Esophagus squamous epithelium (tissue), 5 donors: ENCODE results near the gene ZNHIT1. TPM values are rescaled to one million over a fixed set of nuclear protein-coding genes. Genes with fewer than 3 reads are reported as not detected.

ENCODE experiments used
- DNase-seq: peaks from one replicate; lab custom pipeline; 2025; lab: John Stamatoyannopoulos, UW
- H3K27ac ChIP-seq, 4 donors: fragments of 200-600 bp; sonication (generic); one replicate each; pipeline ENCODE4 v1.5.1; 2016 to 2019; ENCODE audit warnings: mild to moderate bottlenecking in 1 of 4
- H3K27me3 ChIP-seq, 4 donors: fragments of 200-600 bp; sonication (generic); 1 replicate in 3 of 4; 2 replicates in 1 of 4; pipeline versions ENCODE4 v1.5.1 to v1.6.0; 2017 to 2021; ENCODE audit warnings: antibody characterized with exemption in 1 of 4
- H3K36me3 ChIP-seq, 3 donors: fragments of 200-600 bp; sonication (generic); one replicate each; pipeline ENCODE4 v1.5.1; 2016 to 2019
- H3K4me1 ChIP-seq, 3 donors: fragments of 200-600 bp; sonication (generic); one replicate each; pipeline ENCODE4 v1.5.1; 2017 to 2019
- H3K4me3 ChIP-seq, 4 donors: fragments of 200-600 bp; sonication (generic); 1 replicate in 3 of 4; 2 replicates in 1 of 4; pipeline ENCODE4 v1.5.1; 2016 to 2019; ENCODE audit warnings: mild to moderate bottlenecking in 2 of 4, moderate library complexity in 1 of 4
- H3K9me3 ChIP-seq, 3 donors: fragments of 200-600 bp; sonication (generic); one replicate each; pipeline ENCODE4 v1.5.1; 2016 to 2019
- POLR2A ChIP-seq, 4 donors: fragments of 450-650 bp; IDR thresholded peaks; one replicate each; pipeline ENCODE4 v1.6.1; 2017; ENCODE audit warnings: antibody characterized with exemption in 4 of 4, mild to moderate bottlenecking in 4 of 4, moderate library complexity in 3 of 4
- WGBS, 2 donors: methylation state at CpG; one replicate each; pipeline ENCODE4 v1.1.5; 2018; 5-methylcytosine and 5-hydroxymethylcytosine counted together
- intact Hi-C: fragments of 100-400 bp; cut with DNase I; formaldehyde crosslinking; loops from one replicate; pipeline ENCODE4 v1.15.0; 2022
- total RNA-seq, 4 donors: library from RNA; depleted of rRNA; stranded (reverse); fragments of >200 nt; gene quantifications; one replicate each; pipeline ENCODE4 v1.1.0, GENCODE V29; 2016
- TF ChIP-seq, protein P1 (sequence below), 6 experiments: fragments of 450-650 bp in 4 of 6; fragments of 200-600 bp in 2 of 6; sonication (generic) in 2 of 6; IDR thresholded peaks; one replicate each; pipeline ENCODE4 v1.5.1; 2016 to 2019; ENCODE audit warnings: antibody characterized with exemption in 6 of 6, mild to moderate bottlenecking in 4 of 6, moderate library complexity in 4 of 6
- donor health status: DM: yes; HTN: yes; CAD: no.

The ZNHIT1 gene
- total RNA-seq, 4 donors from 2014 or later, result 51.3 to 87.9 (median 64.4) TPM

DNA sequence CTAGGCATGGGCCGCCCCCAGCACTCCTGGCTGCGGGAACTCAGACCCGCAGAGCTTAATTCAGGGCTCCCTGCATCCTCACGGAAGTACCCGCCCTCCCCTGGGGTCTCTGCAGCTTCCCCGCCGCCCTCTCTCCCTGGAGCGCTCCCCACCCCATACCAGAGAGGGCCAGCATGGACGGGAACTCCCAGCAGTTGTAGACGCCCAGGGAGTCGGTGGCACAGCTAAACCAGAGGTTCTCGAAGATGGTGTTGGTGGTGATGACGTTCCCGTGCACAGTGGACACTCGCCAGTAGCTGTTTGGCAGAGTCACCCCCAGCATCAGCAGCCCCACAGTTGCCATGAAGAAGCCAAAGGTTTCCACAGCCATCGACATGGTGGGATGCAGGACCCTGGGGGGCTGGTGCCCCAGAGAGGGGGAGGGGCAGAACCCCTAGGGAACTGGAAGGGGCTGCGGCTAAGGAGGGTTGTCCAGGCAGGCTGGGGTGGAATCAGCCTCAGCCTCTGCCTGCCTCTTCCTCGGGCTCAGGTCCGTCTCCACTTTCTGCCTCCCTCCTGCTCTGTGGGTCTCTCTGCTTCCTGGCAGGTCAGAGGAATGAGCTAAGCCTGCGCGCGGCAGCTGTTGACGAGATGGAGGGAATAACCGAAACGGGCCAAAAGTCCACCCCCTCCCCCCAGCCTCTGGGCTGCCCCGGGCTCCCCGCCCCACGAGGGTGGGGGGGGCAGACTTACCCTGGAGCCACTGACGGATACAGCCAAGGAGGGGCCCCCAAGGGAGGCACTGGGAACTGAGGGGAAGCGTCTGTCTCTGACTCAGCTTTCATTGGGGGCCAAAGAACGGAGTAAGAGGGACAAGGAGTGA is 19.5 kb downstream of the ZNHIT1 start, which contains the start of gene CLDN15:
TSS of gene CLDN15 (minus strand) at position 597 of the 862 bp plus-strand sequence. CDS start at position 376, 221 bp downstream.
- DNase-seq, result no peak
- 35 to 41% methylated on average over 3 to 4 of the region's 31 CpGs for WGBS, 2 donors
- H3K27me3 ChIP-seq, result no peaks in the 10 kb centered on the region
- H3K4me1 ChIP-seq, result peaks cover 0 to 87% (median 31%) of the 10 kb centered on the region in 3 donors
- H3K36me3 ChIP-seq, result peaks cover 0 to 59% (median 13%) of the 10 kb centered on the region in 3 donors
- H3K4me3 ChIP-seq, result peak within 1 kb of the TSS; percentile 1 to 51 (median 19)
- intact Hi-C loops, result no loop called here
- H3K9me3 ChIP-seq, result no peaks in the 10 kb centered on the region
- TF ChIP-seq POLR2A (IDR thresholded peaks at IDR 0.05), result no peak
- TF ChIP-seq, protein P1, sequence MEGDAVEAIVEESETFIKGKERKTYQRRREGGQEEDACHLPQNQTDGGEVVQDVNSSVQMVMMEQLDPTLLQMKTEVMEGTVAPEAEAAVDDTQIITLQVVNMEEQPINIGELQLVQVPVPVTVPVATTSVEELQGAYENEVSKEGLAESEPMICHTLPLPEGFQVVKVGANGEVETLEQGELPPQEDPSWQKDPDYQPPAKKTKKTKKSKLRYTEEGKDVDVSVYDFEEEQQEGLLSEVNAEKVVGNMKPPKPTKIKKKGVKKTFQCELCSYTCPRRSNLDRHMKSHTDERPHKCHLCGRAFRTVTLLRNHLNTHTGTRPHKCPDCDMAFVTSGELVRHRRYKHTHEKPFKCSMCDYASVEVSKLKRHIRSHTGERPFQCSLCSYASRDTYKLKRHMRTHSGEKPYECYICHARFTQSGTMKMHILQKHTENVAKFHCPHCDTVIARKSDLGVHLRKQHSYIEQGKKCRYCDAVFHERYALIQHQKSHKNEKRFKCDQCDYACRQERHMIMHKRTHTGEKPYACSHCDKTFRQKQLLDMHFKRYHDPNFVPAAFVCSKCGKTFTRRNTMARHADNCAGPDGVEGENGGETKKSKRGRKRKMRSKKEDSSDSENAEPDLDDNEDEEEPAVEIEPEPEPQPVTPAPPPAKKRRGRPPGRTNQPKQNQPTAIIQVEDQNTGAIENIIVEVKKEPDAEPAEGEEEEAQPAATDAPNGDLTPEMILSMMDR (IDR thresholded peaks at IDR 0.05), result no peak
- peak within 1 kb of the TSS; percentile 55 to 85 (median 78) for H3K27ac ChIP-seq

DNA sequence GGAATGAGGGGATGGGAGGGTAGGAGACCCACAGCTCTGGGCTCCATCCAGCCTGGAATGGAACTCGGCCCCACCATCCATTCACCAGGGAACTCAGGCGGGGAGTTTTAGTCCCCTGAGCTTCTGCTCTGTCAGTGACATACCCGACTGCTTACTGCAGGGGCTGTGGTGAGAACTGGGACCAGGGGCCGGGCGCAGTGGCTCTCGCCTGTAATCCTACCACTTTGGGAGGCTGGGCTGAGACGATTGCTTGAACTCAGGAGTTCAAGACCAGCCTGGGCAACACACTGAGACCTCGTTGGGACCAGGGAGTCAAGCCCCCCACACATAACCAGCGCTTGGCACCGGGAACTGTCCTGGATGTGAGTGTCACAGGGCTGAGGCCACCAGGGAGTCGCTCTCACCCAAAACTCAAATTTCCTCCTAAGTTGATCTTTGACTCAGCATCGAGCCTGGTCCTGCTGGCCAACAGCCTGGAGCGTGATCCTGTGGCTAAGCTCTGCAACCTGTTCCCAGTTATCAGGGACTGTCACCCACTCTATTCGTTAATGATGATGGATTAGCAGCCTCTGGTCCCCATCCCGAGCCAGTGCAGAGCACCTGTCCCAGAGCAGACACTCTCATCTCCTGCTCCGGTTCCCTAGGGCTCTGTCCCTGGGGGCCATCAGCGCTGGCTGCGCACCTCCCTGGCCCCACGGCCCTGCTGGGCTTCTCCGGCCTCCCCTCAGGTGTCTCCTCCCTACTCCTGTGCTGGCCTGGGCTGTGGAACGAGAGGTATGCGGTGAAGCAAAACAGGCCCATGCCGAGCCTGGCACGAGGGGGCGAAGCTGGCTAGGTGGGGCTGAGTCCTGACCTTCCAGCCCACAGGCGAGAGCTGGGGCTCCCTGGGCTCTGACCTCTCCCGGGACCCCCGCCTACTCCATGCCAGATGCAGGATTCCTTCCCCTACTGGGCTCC is 20.5 kb downstream of the ZNHIT1 start:
- Histone ChIP-seq H3K4me3 (peak overlapping the region in 1 of 4 donors; percentile 51), H3K27me3 (no peaks in the 10 kb centered on the region), H3K4me1 (peaks cover 4 to 89% (median 39%) of the 10 kb centered on the region in 3 donors), H3K9me3 (no peaks in the 10 kb centered on the region), H3K27ac (peak overlapping the region; percentile 55 to 85 (median 78)), H3K36me3 (peaks cover 0 to 59% (median 13%) of the 10 kb centered on the region in 3 donors)
- intact Hi-C loops, result no loop called here
- DNase-seq, result no peak
- TF ChIP-seq, protein P1 (IDR thresholded peaks at IDR 0.05), result no peak
- 52 to 65% methylated on average over 3 to 9 of the region's 28 CpGs for WGBS, 2 donors

DNA sequence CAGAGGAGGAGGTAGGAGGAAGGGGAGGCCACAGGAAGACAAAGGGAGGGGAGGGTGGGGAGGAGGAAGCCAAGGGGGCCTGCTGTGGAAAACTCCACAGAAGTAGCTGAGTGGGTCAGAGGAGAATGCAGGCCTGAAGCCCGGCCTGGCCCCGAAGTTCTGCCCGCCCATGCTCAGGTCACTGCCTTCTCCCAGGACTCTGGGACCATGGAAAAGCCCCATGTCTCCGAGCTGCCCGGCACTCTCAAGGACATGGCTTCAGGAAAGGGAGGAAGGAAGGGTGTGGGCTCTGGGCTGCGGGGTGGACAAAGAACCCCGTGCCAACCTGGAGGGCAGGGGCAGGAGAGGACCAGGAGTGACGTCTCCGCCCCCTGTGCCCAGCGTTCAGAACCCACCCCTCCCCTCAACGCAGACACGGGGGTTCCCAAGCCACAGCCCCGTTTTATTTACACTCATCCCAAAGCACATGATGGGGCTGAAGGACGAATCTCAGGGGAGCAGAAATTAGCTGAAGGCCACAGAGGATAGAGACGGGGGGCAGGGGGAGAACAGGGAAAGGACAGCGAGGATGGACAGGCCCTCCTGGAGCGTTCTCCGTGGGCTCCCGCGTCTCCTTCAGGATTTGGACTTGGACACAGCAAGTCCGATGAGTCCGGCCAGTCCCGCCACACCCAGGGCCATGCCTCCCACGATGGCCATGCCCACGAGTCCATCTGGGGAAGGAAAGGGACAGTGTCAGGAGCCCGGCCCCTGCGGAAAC is 21.4 kb downstream of the ZNHIT1 start:
- no peaks in the 10 kb centered on the region for H3K9me3 ChIP-seq
- intact Hi-C loops, result no loop called here
- WGBS, 2 donors, result 82% methylated on average over 14 of the region's 27 CpGs; no CpG with 5 or more reads in 1 of the 2 donors
- H3K4me3 ChIP-seq, result no peak overlapping the region
- H3K4me1 ChIP-seq, result peaks cover 8 to 98% (median 44%) of the 10 kb centered on the region in 3 donors
- no peaks in the 10 kb centered on the region for H3K27me3 ChIP-seq
- DNase-seq, result no peak
- peaks cover 0 to 59% (median 13%) of the 10 kb centered on the region in 3 donors for H3K36me3 ChIP-seq
- TF ChIP-seq POLR2A (IDR thresholded peaks at IDR 0.05), result no peak
- TF ChIP-seq, protein P1 (IDR thresholded peaks at IDR 0.05), result no peak
- peak overlapping the region; percentile 55 to 85 (median 78) for H3K27ac ChIP-seq

DNA sequence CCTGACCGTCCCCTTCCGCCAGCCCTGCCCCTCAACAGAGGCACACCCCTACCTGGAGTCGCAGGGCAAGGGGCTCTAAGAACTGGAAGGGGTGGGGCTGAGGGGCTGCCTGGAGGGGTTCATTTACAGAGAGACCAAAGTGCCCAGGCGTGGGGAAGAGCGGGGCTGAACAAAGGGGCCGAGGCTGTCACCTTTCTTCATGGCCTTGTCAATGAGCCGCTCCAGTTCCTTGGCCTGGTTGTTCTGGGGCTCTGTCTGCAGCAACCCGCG is 21.9 kb downstream of the ZNHIT1 start:
- intact Hi-C loops, result no loop called here
- TF ChIP-seq, protein P1 (IDR thresholded peaks at IDR 0.05), result no peak
- no peak for TF ChIP-seq POLR2A (IDR thresholded peaks at IDR 0.05)
- H3K36me3 ChIP-seq, result peaks cover 0 to 59% (median 13%) of the 10 kb centered on the region in 3 donors

More for the DNA sequence above, 21.9 kb downstream of the ZNHIT1 start:
- Histone ChIP-seq H3K4me1 (peaks cover 8 to 96% (median 44%) of the 10 kb centered on the region in 3 donors), H3K4me3 (no peak overlapping the region), H3K27me3 (no peaks in the 10 kb centered on the region), H3K9me3 (no peaks in the 10 kb centered on the region), H3K27ac (peak overlapping the region; percentile 39 to 85 (median 64))
- no peak for DNase-seq
- 87 to 91% methylated on average over 3 to 4 of the region's 9 CpGs for WGBS, 2 donors
